Ovary (tissue), 9 donors: Measurements from ENCODE around the gene ZCCHC14. TPM values are rescaled to one million over a fixed set of nuclear protein-coding genes. Genes with fewer than 3 reads are reported as not detected.

ENCODE experiments used
- DNase-seq, 5 donors: peaks; one replicate each; pipeline ENCODE4 v3.0.0-alpha.2; 2019 to 2020
- H3K27ac ChIP-seq, 2 donors: fragments of 200-600 bp; one replicate each; pipeline versions ENCODE4 v1.5.1 to v1.8.0; 2019 to 2022
- H3K27me3 ChIP-seq: fragments of 200-600 bp; one replicate; pipeline ENCODE4 v1.8.0; 2022
- H3K36me3 ChIP-seq: fragments of 200-600 bp; sonication (generic); one replicate; pipeline ENCODE4 v1.5.1; 2019
- H3K4me1 ChIP-seq: one replicate; pipeline ENCODE4 v1.8.1; 2013; ENCODE audit warnings: mild to moderate bottlenecking, moderate library complexity; ENCODE audit not compliant: insufficient read depth
- H3K4me3 ChIP-seq: fragments of 200-600 bp; sonication (generic); one replicate; pipeline ENCODE4 v1.5.1; 2017
- H3K9me3 ChIP-seq, 2 donors: fragments of 200-600 bp in 1 of 2; sonication (generic) in 1 of 2; one replicate each; pipeline versions ENCODE4 v1.5.1 to v1.8.1; 2013 to 2019; ENCODE audit warnings: mild to moderate bottlenecking in 1 of 2, moderate library complexity in 1 of 2
- CTCF ChIP-seq, 3 donors: fragments of 450-650 bp in 2 of 3; fragments of 200-600 bp in 1 of 3; IDR thresholded peaks; one replicate each; pipeline versions ENCODE4 v1.5.1 to v1.8.0; 2016 to 2022; ENCODE audit warnings: antibody characterized with exemption in 3 of 3, mild to moderate bottlenecking in 1 of 3
- EP300 ChIP-seq: sonication (generic); formaldehyde crosslinking; IDR thresholded peaks from one replicate; pipeline ENCODE4 v1.6.1; 2017; ENCODE audit warnings: antibody characterized with exemption
- POLR2A ChIP-seq: fragments of 450-650 bp; IDR thresholded peaks from one replicate; pipeline ENCODE4 v1.6.1; 2017; ENCODE audit warnings: antibody characterized with exemption, mild to moderate bottlenecking, moderate library complexity
- WGBS, 3 donors: extraction: QIAGEN DNeasy Blood & Tissue Kit in 1 of 3; methylation state at CpG; one replicate each; pipeline versions ENCODE4 v1.1.5 to v1.1.7; 2013 to 2017; 5-methylcytosine and 5-hydroxymethylcytosine counted together
- intact Hi-C, 4 donors: fragments of 100-400 bp; cut with DNase I; formaldehyde crosslinking; loops; one replicate each; pipeline versions ENCODE4 v1.11.0 to v1.15.1; 2022 to 2023
- polyA plus RNA-seq, 2 donors: library from polyadenylated mRNA; stranded (reverse); fragments of 200-250 nt in 1 of 2; fragments of 350-450 nt in 1 of 2; fragmentation: Illumina TruSeq in 1 of 2; extraction: RNeasy Lipid Tissue Mini Kit (QIAGEN cat#74804) in 1 of 2; gene quantifications; one replicate each; pipeline ENCODE4 v1.2.3, GENCODE V29; 2013 to 2014
- total RNA-seq, 7 donors: library from RNA; depleted of rRNA in 2 of 7; stranded (reverse); fragments of >200 nt in 2 of 7; fragmentation: NEBNext Ultra II Directional in 3 of 7; extraction: Animal tissue kit (Norgen Biotek cat#: 25700) in 3 of 7; gene quantifications; one replicate each; pipeline versions ENCODE4 v1.1.0 to v1.2.4, GENCODE V29; 2016 to 2023
- donor health status: DM: no; HTN: no; CAD: no; lungs with moderate emphysema.
- donor health status: DM: no; HTN: no; CAD: no.
- donor health status: Bipolar disorder and iron deficiency.
- donor health status: DM: yes; HTN: yes; CAD: no.
- donor health status: DM: no; HTN: no; CAD: no.
- donor health status: DM: yes; HTN: yes; CAD: no.

The ZCCHC14 gene
- total and polyA plus RNA-seq, 9 donors, result 16.1 to 37.6 (median 31.0) TPM

GRCh38 chr16:87536795-87537142 is 43.9 kb upstream of the ZCCHC14 start:
- H3K4me1 ChIP-seq, result peaks cover 6% of the 10 kb centered on the region
- no peak overlapping the region for H3K4me3 ChIP-seq
- no peak for DNase-seq
- TF ChIP-seq CTCF (IDR thresholded peaks at IDR 0.05) (no peak), EP300 (no peak), POLR2A (no peak)
- H3K27me3 ChIP-seq, result no peaks in the 10 kb centered on the region
- 76 to 79% (median 79%) methylated on average over 10 of the region's 10 CpGs for WGBS, 3 donors
- intact Hi-C loops, result no loop called here
- no peak overlapping the region for H3K27ac ChIP-seq
- H3K9me3 ChIP-seq, result peaks cover 0 to 6% of the 10 kb centered on the region in 2 donors
- no peaks in the 10 kb centered on the region for H3K36me3 ChIP-seq

- Histone ChIP-seq H3K27me3 (no peaks in the 10 kb centered on the region), H3K36me3 (no peaks in the 10 kb centered on the region), H3K4me1 (peaks cover 3% of the 10 kb centered on the region), H3K27ac (no peak overlapping the region), H3K4me3 (no peak overlapping the region), H3K9me3 (peaks cover 0 to 6% of the 10 kb centered on the region in 2 donors)
- intact Hi-C loops, result no loop called here
- 55 to 70% (median 57%) methylated on average over 13 of the region's 13 CpGs for WGBS, 3 donors
- no peak for DNase-seq
- TF ChIP-seq CTCF (IDR thresholded peaks at IDR 0.05) (no peak), EP300 (no peak), POLR2A (no peak)
Measured at GRCh38 chr16:87535855-87536794, 43.3 kb upstream of the ZCCHC14 start.

GRCh38 chr16:87535457-87535854 is 42.6 kb upstream of the ZCCHC14 start:
- no peak overlapping the region for H3K4me3 ChIP-seq
- H3K27ac ChIP-seq, result no peak overlapping the region
- H3K27me3 ChIP-seq, result no peaks in the 10 kb centered on the region
- WGBS, 3 donors, result 45 to 49% (median 48%) methylated on average over 3 of the region's 3 CpGs
- H3K4me1 ChIP-seq, result no peaks in the 10 kb centered on the region
- H3K36me3 ChIP-seq, result no peaks in the 10 kb centered on the region
- DNase-seq, result no peak
- intact Hi-C loops, result no loop called here
- peaks cover 0 to 6% of the 10 kb centered on the region in 2 donors for H3K9me3 ChIP-seq
- no peak for TF ChIP-seq CTCF (IDR thresholded peaks at IDR 0.05)
- TF ChIP-seq EP300, result no peak
- TF ChIP-seq POLR2A, result no peak

GRCh38 chr16:87534751-87535150 is 41.9 kb upstream of the ZCCHC14 start:
- Histone ChIP-seq H3K4me3 (no peak overlapping the region), H3K4me1 (no peaks in the 10 kb centered on the region), H3K27ac (no peak overlapping the region), H3K9me3 (peaks cover 0 to 6% of the 10 kb centered on the region in 2 donors), H3K27me3 (no peaks in the 10 kb centered on the region), H3K36me3 (no peaks in the 10 kb centered on the region)
- 91 to 93% (median 93%) methylated on average over 9 of the region's 9 CpGs for WGBS, 3 donors
- intact Hi-C loops, result no loop called here
- no peak for DNase-seq
- TF ChIP-seq POLR2A (no peak), EP300 (no peak), CTCF (IDR thresholded peaks at IDR 0.05) (no peak)
